MCF 10A (cell line): Measurements from ENCODE around the gene PLBD2. TPM values are rescaled to one million over a fixed set of nuclear protein-coding genes. Genes with fewer than 3 reads are reported as not detected.

Source experiments
- BruUV-seq: library from RNA; stranded (reverse); fragments of 400-500 nt; replicated peaks from 2 replicates; lab custom pipeline; 2021; lab: Mats Ljungman, UMichigan
- CTCF ChIA-PET: fragments of 300-600 bp; sonication (Branson Sonifier 250); formaldehyde crosslinking; extraction: SDS; loops from one replicate; lab custom pipeline; 2021; ENCODE audit warnings: antibody characterized with exemption, inconsistent platforms; lab: Yijun Ruan, JAX
- POLR2A ChIA-PET: fragments of 300-600, 350-650 bp; sonication (Branson Sonifier 250); formaldehyde crosslinking; extraction: SDS; loops from one replicate; lab custom pipeline; 2020; ENCODE audit warnings: antibody characterized with exemption, inconsistent platforms; lab: Yijun Ruan, JAX
- DNase-seq: peaks from one replicate; pipeline ENCODE4 v3.0.0-alpha.2; 2018; ENCODE audit not compliant: unreplicated experiment
- H3K27ac Mint-ChIP-seq: one replicate; pipeline ENCODE4 v1.8.0; 2022; ENCODE audit warnings: mild to moderate bottlenecking, low read depth, mixed read lengths; ENCODE audit not compliant: unreplicated experiment
- H3K27me3 Mint-ChIP-seq: one replicate; pipeline ENCODE4 v1.8.0; 2022; ENCODE audit warnings: mixed read lengths; ENCODE audit not compliant: insufficient read depth, unreplicated experiment
- H3K36me3 Mint-ChIP-seq: one replicate; pipeline ENCODE4 v1.8.0; 2022; ENCODE audit warnings: mild to moderate bottlenecking, moderate library complexity, mixed read lengths; ENCODE audit not compliant: insufficient read depth, unreplicated experiment
- H3K4me1 Mint-ChIP-seq: one replicate; pipeline ENCODE4 v1.8.0; 2022; ENCODE audit warnings: mixed read lengths; ENCODE audit not compliant: insufficient read depth, unreplicated experiment
- H3K4me3 Mint-ChIP-seq: one replicate; pipeline ENCODE4 v1.8.0; 2022; ENCODE audit warnings: mild to moderate bottlenecking, moderate library complexity, mixed read lengths; ENCODE audit not compliant: unreplicated experiment
- H3K9me3 Mint-ChIP-seq: one replicate; pipeline ENCODE4 v1.8.0; 2022; ENCODE audit warnings: mixed read lengths; ENCODE audit not compliant: unreplicated experiment
- CTCF ChIP-seq: fragments of 200-600 bp; IDR thresholded peaks from one replicate; pipeline ENCODE4 v1.8.0; 2022; ENCODE audit warnings: antibody characterized with exemption, mild to moderate bottlenecking; ENCODE audit not compliant: unreplicated experiment
- intact Hi-C: fragments of 100-400 bp; cut with micrococcal nuclease; formaldehyde crosslinking; loops from 2 replicates; pipeline ENCODE4 v1.14.1; 2022
- total RNA-seq: library from RNA; stranded (reverse); gene quantifications from 2 replicates; pipeline ENCODE4 v1.2.3, GENCODE V29; 2022

Gene PLBD2
- total RNA-seq, 1 experiment from 2014 or later = 18.1 TPM

DNA sequence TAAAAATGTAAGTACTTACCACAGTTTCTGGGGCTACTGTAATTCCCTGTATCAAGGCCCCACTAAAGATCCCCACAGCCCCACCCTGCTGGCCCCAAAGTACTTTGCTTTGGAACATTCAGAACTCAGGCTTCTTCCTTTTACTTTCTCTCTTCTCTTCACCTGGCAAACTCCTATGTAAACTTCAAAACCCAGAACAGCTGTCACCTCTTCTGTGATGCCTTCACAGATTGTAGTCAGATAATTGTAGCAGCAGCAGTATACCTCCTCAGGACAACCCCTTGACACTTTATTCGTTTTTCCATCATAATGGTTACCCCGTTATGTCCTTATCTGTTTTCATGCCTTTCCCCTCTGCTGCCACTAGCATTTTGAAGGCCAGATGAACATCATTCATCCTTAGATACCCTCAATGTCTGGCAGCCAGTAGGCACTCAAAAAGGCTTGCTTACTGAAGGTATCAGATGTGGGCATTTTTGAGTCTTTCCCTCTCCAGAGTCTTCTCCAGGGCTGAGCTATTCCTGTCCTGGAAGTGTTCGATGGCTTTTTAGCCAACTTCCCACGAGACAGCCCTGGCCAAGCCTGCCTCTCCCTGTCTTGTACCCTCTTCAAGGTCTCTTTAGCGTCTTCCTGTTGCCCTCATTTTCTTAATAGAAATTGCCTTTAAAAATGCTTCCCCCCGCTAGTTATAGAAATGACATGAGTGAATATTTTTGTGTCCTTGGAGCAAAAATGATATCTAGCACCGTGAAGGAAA lies 7.4 kb downstream of the PLBD2 start:
- H3K4me1 Mint-ChIP-seq = no peaks in the 10 kb centered on the region
- H3K27me3 Mint-ChIP-seq = no peaks in the 10 kb centered on the region

DNA sequence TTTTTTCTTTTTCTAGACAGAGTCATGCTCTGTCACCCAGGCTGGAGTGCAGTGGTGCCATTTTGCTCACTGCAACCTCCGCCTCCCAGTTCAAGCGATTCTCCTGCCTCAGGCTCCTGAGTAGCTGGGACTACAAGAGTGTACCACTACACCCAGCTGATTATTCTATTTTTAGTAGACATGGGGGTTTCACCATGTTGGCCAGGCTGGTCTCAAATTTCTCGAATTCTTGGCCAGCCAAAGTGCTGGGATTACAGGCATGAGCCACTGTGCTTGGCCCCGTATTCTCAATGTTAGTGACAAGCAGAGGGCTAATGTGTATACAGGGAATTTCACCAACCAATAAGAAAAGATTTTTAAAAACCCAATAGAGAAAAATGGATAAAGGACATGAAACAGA lies 8.4 kb downstream of the PLBD2 start:
- DNase-seq = no peak
- H3K27me3 Mint-ChIP-seq = no peaks in the 10 kb centered on the region
- H3K36me3 Mint-ChIP-seq = peaks cover 4% of the 10 kb centered on the region
- CTCF ChIA-PET = interaction anchor here (1.0 kb wide), 1 partner anchor 59 kb away, joined by 3 read pairs; no protein-coding TSS in a partner anchor
- no peak overlapping the region for H3K27ac Mint-ChIP-seq
- POLR2A ChIA-PET = no interaction called here
- TF ChIP-seq CTCF = no peak
- intact Hi-C loops = no loop called here
- no peak overlapping the region for H3K4me3 Mint-ChIP-seq
- no peaks in the 10 kb centered on the region for H3K9me3 Mint-ChIP-seq
- no TSS peak for BruUV-seq
- H3K4me1 Mint-ChIP-seq = no peaks in the 10 kb centered on the region

More for the DNA sequence above, 7.4 kb downstream of the PLBD2 start:
- intact Hi-C loops = no loop called here
- Mint-ChIP-seq H3K4me3 (no peak overlapping the region), H3K36me3 (peaks cover 5% of the 10 kb centered on the region), H3K27ac (no peak overlapping the region), H3K9me3 (no peaks in the 10 kb centered on the region)
- no peak for TF ChIP-seq CTCF
- BruUV-seq = no TSS peak
- ChIA-PET CTCF (no interaction called here), POLR2A (interaction anchor here (0.7 kb wide), 1 partner anchor 115 kb away, joined by 5 read pairs; no protein-coding TSS in a partner anchor)
- no peak for DNase-seq

GRCh38 chr12:113368331-113368730 lies 9.9 kb downstream of the PLBD2 start:
- intact Hi-C loops = no loop called here
- no TSS peak for BruUV-seq
- H3K27ac Mint-ChIP-seq = no peak overlapping the region
- ChIA-PET POLR2A (no interaction called here), CTCF (no interaction called here)
- no peaks in the 10 kb centered on the region for H3K4me1 Mint-ChIP-seq
- H3K27me3 Mint-ChIP-seq = no peaks in the 10 kb centered on the region
- H3K9me3 Mint-ChIP-seq = no peaks in the 10 kb centered on the region
- no peaks in the 10 kb centered on the region for H3K36me3 Mint-ChIP-seq
- DNase-seq = no peak
- H3K4me3 Mint-ChIP-seq = no peak overlapping the region
- no peak for TF ChIP-seq CTCF

- H3K9me3 Mint-ChIP-seq = no peaks in the 10 kb centered on the region
- no peak for TF ChIP-seq CTCF
- intact Hi-C loops = no loop called here
- no peak overlapping the region for H3K4me3 Mint-ChIP-seq
- no TSS peak for BruUV-seq
- CTCF ChIA-PET = interaction anchor here (0.5 to 0.9 kb wide), 4 partner anchors 46 to 63 kb away, joined by 3 to 4 read pairs (median 4); no protein-coding TSS in a partner anchor
- no peaks in the 10 kb centered on the region for H3K27me3 Mint-ChIP-seq
- POLR2A ChIA-PET = no interaction called here
- H3K4me1 Mint-ChIP-seq = no peaks in the 10 kb centered on the region
- no peak overlapping the region for H3K27ac Mint-ChIP-seq
- DNase-seq = no peak
- H3K36me3 Mint-ChIP-seq = no peaks in the 10 kb centered on the region
Measured at GRCh38 chr12:113369391-113369985, 11.1 kb downstream of the PLBD2 start.
